GM19395 (cell line): ENCODE results near the gene CUX1.
"Not testable (repeated sequence)": the region's sequence is repeated elsewhere in the genome, so short reads cannot be mapped to it uniquely, and the experiment has no call there.

ENCODE experiments used
- ATAC-seq: cut with Tn5 transposase; IDR thresholded peaks from one replicate; pipeline ENCODE4 v1.9.1; 2021; ENCODE audit warnings: mild to moderate bottlenecking, moderate library complexity; ENCODE audit not compliant: unreplicated experiment

The CUX1 gene

DNA sequence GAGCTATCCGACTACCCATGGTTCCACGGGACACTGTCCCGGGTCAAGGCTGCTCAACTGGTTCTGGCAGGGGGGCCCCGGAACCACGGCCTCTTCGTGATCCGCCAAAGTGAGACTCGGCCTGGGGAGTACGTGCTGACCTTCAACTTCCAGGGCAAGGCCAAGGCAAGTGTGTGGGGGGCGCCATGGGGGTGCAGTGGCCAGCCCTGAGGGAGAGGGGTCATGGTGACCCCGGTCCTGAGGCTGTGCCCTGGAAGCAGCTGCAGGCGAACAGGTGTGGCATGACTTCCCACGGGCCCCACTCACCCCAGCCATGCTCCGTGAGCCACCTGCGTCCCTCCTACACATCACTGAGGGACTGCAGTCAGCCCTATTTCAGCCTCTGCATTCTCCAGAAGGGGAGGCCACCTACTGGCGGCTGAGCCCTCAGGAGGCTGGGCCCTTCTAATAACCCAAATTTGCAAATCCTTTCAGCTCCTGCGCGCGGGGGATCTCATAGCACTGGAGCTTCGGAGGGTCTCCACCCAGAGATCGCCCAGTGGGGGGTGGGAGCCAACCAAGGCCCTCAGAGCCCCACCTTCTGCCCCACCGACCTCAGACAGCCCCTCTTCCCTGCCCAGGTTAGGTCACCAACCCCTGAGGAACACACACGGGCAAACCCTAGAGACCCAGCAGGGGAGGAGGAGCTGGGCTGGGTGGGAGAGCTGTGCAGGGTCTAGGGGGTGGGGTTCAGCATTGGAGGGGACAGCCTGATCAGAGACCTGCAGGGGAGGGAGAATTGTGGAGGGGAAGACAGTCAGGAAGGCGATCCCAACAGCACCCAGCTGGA, 500.0 kb downstream of the CUX1 start:
- ATAC-seq: no peak

DNA sequence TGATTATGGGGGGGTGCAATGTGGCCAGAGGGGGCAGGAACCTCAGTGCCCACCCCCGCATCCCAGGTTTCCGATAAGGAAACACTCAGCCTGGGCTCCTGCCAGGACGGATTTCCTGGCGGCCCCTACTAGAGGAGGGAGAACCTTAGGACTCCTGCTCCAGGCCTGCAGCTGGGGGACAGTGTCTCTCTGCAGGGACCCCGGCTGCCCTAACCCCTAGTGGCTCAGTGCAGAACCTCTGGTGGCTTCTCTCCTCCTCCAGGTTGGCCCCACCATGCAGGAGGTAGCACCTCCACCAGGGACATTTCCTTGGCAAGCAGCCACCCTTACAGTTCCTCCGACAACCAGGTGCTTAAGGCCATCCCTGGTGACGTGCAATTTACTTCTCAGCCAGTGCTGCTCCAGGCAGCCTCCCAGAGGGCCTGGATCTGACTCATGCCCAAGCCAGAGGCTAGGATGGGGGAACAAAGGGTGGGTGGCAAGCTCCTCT, 501.1 kb downstream of the CUX1 start:
- ATAC-seq: no peak

DNA sequence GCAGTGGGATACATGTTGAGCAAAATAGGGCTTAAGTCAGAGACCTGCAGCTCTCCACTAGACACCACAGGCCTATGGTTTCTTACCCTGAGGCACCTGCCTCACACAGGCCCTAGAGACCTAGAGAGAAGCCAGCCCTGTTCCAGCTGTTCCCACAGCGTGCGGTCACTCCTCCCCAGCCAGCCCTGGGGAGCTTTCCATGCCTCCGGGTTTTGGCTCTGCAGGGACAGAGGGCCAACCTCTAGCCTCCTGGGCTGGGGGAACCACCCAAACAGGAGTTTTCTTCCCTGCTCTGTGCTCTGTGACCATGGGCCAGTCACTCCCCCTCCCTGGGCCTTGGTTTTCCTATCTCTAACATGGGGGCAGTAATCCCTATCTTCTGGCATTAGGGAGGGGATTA, 502.2 kb downstream of the CUX1 start:
- no peak for ATAC-seq

DNA sequence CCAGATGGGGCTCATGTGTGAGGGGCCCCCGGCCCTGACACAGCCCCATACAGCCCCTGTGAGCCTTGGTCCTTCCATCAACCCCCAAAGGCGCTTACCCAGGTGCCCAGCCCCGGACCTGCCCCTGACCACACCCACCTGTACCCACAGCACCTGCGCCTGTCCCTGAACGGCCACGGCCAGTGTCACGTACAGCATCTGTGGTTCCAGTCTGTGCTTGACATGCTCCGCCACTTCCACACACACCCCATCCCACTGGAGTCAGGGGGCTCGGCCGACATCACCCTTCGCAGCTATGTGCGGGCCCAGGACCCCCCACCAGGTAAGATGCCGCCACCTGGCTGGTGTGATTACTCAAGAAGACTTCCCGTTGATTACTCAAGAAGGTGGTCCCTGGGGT, 502.8 kb downstream of the CUX1 start:
- ATAC-seq: no peak

DNA sequence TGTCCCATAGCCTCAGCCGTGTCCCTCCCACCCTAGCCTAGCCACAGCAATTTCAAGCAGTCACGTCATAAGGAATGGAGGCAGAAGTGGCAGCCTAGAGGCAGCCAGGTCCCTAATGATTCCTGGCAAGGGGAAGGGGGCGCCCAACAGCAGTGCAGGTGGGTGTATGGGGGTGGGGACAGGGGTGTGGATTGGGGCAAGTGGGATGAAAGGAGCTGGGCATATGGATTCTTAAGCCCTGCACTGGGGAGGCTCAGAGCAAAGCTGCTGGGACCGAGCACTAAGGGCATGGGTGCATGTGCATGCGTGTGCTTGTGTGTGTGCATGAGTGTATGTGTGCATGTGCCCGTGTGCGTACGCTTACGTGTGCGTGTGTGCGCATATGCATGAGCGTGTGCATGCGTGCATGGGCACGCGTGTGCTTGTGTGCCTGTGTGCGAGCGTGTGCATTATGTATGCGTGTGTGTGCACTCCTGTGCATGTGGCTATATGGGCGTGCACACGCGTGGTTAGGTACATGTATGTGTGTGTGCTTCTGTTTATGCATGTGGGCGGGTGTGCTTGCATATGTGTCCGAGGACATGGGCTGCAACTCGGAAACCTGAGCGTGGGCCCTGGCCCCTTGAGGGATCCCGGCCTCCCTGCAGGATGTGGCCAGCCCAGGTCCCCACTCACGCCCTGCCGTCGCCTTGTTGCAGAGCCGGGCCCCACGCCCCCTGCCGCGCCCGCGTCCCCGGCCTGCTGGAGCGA, 503.4 kb downstream of the CUX1 start:
- ATAC-seq: no peak

DNA sequence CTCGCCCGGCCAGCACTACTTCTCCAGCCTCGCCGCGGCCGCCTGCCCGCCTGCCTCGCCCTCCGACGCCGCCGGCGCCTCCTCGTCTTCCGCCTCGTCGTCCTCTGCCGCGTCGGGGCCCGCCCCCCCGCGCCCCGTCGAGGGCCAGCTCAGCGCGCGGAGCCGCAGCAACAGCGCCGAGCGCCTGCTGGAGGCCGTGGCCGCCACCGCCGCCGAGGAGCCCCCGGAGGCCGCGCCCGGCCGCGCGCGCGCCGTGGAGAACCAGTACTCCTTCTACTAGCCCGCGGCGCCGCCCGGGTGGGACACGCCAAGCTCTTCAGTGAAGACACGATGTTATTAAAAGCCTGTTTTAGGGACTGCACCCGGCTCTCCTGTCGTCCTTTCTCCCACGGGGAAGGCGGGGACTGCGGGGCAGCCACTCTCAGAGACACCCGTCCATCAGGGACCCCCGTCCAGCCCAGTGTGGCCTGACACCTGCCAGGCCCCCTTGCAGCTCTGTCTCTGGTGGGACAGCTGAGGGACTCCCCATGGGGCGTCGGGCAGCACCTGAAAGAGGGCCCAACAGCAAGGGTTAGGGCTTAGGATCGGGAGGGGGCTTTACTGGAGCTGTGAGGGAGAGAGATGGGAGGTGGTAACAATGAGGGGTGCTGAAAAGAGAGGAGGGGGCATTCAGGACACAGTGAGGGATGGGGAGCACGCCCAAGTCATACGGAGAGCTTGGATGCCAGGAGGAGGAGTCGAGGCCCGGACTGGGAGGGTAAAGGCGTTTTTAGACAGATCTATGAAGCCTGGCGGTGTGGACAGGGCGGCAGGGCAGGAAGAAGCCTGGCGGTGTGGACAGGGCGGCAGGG, 504.1 kb downstream of the CUX1 start:
- ATAC-seq: no peak

DNA sequence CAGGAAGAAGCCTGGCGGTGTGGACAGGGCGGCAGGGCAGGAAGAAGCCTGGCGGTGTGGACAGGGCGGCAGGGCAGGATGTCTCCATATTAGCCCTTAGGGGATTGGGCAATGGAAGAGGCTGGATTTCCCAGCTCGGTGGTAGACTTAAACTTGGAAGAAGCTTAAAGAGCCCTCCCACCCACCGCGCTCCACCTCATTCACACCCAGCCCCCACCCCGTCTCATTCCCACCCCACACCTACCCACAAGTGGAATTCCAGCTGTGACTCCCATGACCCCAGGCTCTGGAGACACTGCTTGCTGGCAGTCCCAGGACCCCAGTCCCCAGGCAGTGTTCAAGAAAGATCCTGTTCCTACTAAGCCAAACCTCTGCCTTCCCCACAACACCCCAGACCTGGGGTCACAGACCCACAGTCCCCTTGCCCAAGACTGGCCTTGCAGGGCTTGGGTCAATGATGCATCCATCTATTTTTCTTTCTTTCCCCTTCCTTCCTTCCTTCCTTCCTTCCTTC, 504.8 kb downstream of the CUX1 start:
- ATAC-seq: no peak

DNA sequence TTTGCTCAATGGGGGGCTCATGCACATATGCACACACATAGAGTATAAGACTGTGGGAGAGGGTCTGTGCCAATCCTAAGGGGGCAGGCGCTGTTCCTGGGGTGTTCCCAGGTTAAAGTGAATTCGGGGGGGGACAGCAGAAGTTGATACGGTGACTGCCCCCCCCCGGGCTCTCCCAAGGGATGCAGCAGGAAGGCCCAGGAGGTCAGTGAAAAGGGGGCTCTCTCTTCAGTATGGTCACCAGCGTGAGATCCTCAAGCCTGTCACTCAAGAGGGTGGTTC, 506.4 kb downstream of the CUX1 start:
- ATAC-seq: no peak

DNA sequence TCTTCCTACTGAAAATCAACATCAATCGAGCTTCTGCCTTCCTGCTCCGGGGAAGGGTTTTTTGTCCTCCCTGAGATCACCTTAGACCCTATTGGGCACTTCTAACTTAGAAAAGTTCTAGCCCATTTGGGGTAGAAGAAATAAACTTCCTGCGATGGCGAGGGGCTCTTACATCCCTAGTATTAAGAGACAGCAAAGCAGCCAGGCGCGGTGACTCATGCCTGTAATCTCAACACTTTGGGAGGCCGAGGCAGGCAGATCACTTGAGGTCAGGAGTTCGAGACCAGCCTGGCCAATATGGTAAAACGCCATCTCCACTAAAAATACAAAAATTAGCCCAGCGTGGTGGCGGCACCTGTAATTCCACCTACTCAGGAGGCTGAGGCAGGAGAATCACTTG, 507.7 kb downstream of the CUX1 start:
- ATAC-seq: not testable (repeated sequence)

DNA sequence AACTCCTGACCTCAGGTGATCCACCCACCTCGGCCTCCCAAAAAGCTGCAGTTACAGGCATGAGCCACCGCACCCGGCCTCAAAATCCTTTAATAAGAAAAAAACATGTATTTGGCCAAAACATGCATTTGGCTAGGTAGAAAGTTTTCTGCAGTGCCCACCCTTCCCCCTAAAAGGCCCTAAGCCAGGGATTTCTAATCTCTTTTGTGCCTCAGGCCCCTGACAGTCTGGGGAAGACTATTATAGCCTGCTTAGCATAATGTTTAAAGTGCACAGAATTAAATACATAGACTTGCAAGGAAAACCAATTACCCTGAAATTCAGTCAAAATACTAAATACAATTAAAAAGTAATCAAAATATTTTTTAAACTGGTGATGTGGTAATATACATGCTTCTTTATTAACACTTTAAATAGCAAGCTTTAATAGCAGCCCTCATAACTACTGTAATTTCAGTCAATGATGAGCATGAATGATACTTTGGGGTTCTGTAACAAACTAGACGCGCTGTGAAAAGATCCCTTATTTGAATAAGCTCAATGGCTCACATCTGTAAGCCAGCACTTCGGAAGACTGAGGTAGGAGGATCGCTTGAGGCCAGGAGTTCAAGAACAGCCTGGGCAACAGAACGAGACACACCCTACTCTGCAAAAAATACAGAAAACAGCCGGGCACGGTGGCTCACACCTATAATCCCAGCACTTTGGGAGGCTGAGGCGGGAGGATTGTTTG, 508.9 kb downstream of the CUX1 start:
- ATAC-seq: no peak

DNA sequence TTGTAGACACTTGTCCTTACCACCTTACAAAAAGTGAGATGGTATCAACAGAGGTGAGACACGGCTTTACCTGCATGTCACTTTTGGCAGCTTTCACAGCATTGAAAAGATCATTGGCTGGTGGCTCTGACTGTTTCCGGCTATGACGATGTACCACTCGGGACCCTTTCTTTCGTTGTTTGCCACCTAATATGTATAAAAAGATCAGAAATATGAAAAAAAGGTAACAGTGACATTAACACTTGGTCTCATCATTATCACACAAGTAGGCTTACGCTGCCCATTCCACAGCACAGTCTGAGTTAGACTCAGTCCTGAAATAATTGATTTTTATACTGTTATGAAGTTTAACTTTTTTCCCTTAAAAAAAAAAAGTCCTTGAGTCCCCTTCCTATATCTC, 509.8 kb downstream of the CUX1 start:
- ATAC-seq: not testable (repeated sequence)

DNA sequence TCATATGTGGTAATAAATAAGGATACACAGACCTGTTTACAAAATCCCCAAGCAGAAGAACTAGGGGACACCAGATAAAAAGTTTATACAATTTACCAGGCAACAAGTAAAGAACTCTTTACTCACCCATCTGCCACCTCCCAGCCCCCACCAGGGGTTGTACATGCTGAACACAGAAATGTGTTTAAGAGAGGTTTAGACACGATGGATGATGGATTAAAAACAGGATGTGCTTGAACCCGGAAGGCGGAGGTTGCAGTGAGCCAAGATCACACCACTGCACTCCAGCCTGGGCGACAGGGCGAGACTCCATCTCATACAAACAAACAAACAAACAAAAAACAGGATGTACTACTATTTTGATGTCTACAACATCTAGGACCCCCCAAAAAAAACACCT, 511.4 kb downstream of the CUX1 start:
- ATAC-seq: not testable (repeated sequence)

DNA sequence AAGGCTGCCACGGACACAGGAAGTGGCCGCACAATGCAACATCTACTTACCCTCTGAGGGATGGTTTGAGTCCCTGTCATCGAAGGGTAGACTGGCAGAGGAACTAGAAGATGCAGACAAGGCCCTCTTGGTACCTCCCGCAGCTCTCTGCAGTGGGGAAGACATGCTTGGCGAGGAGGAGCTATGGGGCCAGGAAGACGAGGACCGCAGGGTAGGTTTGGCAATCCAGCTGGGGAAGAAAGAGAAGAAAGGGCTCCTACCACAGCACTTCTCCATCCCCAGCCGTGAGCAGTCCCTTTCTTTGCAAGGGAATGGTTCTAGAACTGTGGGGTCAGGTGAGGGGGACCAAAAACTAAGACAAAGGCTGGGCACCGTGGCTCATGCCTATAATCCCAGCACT, 511.9 kb downstream of the CUX1 start:
- ATAC-seq: not testable (repeated sequence)

DNA sequence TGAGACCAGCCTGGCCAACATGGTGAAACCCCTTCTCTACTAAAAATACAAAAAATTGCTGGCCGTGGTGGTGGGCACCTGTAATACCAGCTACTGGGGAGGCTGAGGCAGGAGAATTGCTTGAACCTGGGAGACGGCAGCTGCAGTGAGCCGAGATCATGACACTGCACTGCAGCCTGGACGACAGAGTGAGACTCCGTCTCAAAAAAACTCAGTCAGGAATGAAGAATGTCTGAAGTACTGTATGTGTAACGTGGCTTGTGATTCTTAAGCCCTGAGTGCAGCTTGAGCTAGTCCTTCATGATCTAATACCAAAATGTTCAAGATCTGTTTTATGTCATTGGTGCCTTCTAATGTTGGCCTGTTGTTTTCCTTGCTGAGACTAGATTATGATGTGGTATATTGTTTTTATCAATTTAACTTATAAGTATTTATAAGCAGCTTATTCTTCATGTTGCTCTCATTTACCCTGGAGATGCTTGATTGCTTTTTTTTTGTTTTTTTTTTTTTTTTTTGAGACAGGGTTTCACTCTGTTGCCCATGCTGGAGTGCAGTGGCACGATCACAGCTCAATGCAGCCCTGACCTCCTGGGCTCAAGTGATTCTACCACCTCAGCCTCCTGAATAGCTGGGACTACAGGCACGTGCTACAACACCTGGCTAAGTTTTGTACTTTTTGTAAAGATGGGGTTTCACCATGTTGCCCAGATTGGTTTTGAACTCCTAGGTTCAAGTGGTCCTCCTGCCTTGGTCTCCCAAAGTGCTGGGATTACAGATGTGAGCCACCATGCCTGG, 513.4 kb downstream of the CUX1 start:
- not testable (repeated sequence) for ATAC-seq
